Right lung (tissue), 10 donors: Measurements from ENCODE around the gene RNF227. TPM values are rescaled to one million over a fixed set of nuclear protein-coding genes. Genes with fewer than 3 reads are reported as not detected.
"Not testable (repeated sequence)": the region's sequence is repeated elsewhere in the genome, so short reads cannot be mapped to it uniquely, and the experiment has no call there.

Source experiments
- DNase-seq, 2 donors: peaks; one replicate each; pipeline ENCODE4 v3.0.0-alpha.2; 2013
- long read RNA-seq, 8 donors: transcript quantifications; one replicate each; lab custom pipeline, GENCODE V29; 2026
- polyA plus RNA-seq, 5 donors: library from polyadenylated mRNA; unstranded; fragments of 120-200 nt; gene quantifications; one replicate each; pipeline versions ENCODE4 v1.2.1 to v1.2.3, GENCODE V29; 2013; ENCODE audit warnings: inconsistent platforms in 1 of 5, low replicate concordance in 1 of 5; ENCODE audit not compliant: insufficient read length in 5 of 5, insufficient read depth in 1 of 5

The RNF227 gene
- 1 to 10 TPM; 2.2 to 3.4 (median 3.0) TPM for polyA plus RNA-seq
- long read RNA-seq, donor 1, transcript RNF227-202 (1 exons, 2,618 nt): major isoform, 6 of 7 reads
- long read RNA-seq, donor 1, partial matches to known transcripts: 0 of 7 reads
- long read RNA-seq, donor 1, other reads (novel, unspliced or antisense): 0 of 7 reads
- long read RNA-seq, donor 2, partial matches to known transcripts: 0 of 2 reads
- long read RNA-seq, donor 2, other reads (novel, unspliced or antisense): 0 of 2 reads
- long read RNA-seq, donor 3, partial matches to known transcripts: 0 of 4 reads
- long read RNA-seq, donor 3, other reads (novel, unspliced or antisense): 0 of 4 reads
- long read RNA-seq, donor 4, transcript RNF227-202 (1 exons, 2,618 nt): major isoform, 7 of 8 reads
- long read RNA-seq, donor 4, partial matches to known transcripts: 0 of 8 reads
- long read RNA-seq, donor 4, other reads (novel, unspliced or antisense): 0 of 8 reads
- long read RNA-seq, donor 5, transcript RNF227-202 (1 exons, 2,618 nt): major isoform, 11 of 12 reads
- long read RNA-seq, donor 5, partial matches to known transcripts: 0 of 12 reads
- long read RNA-seq, donor 5, other reads (novel, unspliced or antisense): 0 of 12 reads
- long read RNA-seq, donor 6, transcript RNF227-202 (1 exons, 2,618 nt): major isoform, 7 of 8 reads
- long read RNA-seq, donor 6, partial matches to known transcripts: 0 of 8 reads
- long read RNA-seq, donor 6, other reads (novel, unspliced or antisense): 0 of 8 reads
- long read RNA-seq, donor 7, transcript RNF227-202 (1 exons, 2,618 nt): major isoform, 6 of 7 reads
- long read RNA-seq, donor 7, partial matches to known transcripts: 0 of 7 reads
- long read RNA-seq, donor 7, other reads (novel, unspliced or antisense): 0 of 7 reads
- long read RNA-seq, donor 8, partial matches to known transcripts: 0 of 2 reads
- long read RNA-seq, donor 8, other reads (novel, unspliced or antisense): 0 of 2 reads

DNA sequence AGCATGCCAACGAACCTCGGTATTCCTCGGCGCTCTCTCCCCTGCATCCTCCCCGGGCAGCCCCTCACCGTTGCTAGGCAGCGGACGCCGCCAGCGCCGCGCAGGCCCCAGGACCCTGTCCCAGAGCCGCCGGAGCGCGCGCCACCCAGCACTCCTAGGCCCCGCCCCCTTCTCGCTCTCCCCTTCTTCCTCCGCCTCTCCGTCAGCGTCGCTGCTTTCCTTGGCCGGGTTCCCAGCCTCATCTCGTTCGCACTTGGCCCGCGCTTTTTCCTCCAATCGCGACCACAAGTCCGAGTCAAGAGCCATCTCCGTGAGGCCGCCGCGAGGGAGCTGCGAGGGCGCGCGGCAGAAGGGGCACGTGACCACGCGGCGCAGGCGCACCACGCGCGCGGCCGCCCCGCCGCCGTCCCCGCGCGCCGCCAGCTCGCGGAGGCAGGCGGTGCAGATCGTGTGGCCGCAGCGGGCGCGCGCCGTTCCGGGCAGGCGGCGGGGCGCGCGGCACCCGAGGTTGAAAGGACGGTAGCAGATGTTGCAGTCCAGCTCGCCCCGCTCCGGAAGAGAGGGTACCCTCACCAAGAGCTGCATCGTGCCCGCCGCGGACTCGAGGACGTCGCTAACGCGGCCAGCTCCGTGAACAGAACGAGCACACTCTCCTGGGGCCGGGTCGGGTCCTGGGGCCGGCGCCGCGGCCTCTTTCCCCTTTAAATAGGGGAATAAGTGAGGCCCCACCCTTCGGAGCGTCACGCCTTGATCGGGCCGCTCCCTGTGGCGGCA lies at the start of gene RNF227:
TSS of gene RNF227 (minus strand) at position 679 of the 774 bp plus-strand sequence. CDS start at position 585, 94 bp downstream.
- peak; percentile 98 to 99 for DNase-seq

DNA sequence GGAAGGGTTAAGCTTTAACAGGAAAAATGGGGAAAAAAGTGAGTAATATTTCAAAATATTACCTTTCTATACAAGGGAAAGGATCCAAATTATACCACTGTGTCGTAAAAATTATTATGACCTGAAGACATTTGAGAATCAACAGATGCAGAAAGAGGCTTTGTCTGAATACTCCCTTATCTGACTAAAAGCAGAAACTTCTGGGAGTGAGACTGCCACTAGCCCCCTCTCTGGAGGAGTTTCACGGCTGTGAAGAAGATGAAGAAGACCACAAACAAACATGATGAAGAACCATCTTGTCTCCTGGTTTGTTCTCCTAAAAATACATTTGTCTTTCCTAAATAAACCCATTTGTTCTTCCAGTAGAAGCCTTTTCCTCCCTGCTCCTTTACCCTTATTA lies 45.3 kb upstream of the RNF227 start:
- no peak for DNase-seq

DNA sequence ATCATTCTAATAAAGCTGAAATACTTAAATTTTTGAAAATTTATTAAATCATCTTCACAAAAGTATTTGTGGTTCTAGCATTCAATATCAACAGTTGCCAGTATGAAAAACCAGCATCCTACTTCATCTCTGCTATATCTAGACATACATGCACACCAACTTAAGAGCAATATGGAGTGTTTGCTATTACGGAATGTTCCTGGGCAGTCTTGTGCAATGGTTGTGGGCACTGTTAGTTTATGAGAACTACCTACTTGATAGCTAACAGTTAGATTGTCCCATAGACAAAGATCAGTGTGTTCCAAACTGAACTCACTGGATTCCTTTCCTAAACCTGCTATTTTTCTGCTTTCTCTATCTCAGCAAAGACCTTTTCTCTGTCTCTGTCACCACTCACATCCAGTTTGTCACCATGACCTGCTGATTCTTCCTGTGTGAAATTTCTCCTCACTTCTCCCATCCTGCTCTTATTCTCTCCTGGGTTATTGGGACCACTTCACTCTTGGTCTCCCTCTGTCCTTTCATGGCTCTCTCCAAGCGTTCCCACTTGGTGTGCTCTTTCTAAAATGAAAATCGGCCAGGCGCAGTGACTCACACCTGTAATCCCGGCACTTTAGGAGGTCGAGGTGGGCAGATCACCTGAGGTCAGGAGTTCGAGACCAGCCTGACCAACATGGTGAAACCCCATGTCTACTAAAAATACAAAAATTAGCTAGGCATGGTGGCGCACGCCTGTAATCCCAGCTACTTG lies 43.6 kb upstream of the RNF227 start:
- DNase-seq: peak in 1 of 2 donors; percentile 30

DNA sequence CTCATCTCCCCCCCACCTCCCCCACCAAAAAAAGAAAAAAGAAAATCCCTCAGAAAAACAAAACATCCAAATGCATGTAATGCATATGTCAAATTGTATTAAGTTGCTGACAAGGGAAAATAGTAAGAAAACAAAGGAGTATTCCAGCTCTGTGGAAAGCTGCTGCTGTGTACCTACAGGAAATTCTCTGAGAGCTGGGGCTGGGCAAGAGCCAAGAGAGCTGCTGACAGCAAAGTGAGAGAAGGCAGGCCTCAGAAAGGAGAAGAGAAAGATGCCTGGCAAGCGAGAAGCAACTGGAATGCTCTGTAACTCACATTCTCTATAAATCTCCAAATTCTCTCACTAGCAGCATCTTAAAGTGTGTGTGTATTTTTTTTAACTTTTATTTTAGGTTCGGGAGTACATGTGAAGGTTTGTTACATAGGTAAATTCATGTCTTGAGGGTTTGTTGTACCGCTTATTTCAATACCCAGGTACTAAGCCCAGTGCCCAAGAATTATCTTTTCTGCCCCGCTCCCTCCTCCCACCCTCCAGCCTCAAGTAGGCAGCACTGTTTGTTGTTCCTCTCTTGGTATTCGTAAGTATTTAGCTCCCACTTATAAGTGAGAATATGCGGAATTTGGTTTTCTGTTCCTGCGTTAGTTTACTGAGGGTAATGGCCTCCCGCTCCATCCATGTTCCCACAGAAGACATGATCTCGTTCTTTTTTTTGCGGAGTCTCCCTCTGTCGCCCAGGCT lies 40.3 kb upstream of the RNF227 start:
- DNase-seq: peak; percentile 35 to 46

DNA sequence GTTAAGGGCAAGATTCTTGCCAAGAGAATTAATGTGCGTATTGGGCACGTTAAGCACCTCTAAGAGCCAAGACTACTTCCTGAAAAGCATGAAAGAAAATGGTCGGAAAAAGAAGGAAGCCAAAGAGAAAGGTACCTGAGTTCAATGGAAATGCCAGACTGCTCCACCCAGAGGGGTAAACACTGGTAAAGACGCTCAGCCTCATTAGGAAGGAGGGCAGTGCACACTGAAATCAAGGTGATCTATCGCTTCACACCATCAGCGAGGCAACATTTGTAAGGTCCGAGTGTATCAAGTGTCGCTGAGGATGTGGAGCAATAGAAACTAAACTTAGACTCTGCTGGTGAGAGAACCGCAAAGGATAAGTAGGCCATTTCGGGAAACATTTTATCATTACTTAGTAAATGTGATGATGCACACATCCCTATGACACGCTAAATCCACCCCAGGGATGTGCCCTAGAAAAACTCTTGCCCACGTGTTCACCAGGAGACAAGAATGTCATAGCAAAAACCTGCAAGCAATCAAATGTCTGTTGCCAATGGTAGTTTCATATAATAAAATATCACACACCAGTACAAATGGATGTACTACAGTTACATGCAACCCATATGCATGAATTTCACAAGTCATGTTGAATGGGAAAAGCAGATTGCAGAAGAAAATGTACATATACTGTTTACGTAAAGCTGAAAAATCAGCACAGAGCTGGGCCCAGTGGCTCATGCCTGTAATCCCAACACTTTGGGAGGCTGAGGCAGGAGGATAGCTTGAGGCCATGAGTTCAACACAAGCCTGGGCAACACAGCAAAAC lies 39.5 kb upstream of the RNF227 start:
- no peak for DNase-seq

DNA sequence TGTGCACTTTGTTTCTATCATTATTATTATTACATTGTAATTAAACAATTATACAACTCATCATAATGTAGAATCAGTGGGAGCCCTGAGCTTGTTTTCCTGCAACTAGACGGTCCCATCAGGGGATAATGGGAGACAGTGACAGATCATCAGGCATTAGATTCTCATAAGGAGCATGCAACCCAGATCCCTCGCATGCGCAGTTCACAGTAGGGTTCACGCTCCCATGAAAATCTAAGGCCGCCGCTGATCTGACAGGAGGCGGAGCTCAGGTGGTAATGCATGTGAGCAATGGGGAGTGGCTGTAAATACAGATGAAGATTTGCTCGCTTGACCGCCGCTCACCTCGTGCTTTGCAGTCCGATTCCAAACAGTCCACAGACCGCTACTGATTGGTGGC lies 37.2 kb upstream of the RNF227 start:
- not testable (repeated sequence) for DNase-seq

DNA sequence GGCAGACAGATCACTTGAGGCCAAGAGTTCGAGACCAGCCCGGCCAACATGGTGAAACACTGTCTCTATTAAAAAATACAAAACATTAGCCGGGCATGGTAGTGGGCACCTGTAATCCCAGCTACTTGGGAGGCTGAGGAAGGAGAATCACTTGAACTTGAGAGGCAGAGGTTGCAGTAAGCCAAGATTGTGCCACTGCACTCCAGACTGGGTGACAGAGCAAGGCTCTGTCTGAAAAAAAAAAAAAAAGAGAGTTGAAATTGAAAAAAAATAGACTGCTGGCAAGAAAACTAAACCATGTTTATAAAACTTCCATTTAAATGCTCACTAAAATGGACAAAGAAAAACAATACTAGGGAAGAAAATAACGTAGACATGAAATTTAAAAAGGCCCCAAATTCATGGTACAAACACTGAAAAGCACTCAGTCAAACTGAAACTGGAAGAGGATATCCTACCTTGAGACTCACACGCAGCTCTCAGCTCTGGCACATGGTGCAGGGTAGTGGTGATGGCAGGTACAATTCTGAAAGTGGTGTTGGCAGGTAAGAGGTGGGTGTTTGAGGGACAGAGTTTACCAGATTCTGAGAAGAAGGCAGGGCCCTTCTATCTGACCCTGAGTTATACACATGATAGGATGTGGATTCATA lies 35.2 kb upstream of the RNF227 start:
- no peak for DNase-seq

DNA sequence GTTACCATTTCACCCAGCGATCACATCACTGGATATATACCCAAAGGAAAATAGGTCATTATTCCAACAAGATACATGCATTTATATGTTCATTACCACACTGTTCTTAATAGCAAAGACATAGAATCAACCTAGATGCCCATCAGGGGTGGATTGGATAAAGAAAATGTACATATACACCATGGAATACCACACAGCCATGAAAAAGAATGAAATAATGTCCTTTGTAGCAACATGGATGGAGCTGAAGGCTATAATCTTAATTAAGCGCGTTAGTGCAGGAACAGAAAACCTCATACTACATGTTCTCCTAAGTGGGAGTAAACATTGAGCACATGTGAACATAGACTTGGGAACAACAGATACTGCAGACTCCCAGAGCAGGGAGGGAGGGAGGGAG lies 34.5 kb upstream of the RNF227 start:
- DNase-seq: no peak

DNA sequence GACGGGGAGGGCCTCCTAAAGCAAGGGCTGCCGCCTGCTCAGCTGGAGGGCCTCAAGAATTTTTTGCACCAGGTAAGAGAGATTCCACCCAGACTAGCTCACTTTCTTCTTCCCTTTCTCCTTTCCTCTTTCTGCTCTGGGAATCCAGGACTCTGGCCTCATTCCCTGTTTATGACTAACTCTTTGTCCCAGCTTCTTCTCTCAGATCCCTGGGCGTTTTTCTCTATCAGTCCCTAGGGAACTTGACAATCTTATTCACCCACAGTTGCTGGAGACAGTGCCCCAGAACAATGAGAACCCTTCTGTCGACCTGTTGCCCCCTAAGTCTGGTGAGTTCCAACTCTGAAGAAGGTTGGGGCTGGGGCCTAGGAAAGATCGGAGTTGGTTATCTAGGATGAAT lies 31.6 kb upstream of the RNF227 start:
- DNase-seq: no peak

DNA sequence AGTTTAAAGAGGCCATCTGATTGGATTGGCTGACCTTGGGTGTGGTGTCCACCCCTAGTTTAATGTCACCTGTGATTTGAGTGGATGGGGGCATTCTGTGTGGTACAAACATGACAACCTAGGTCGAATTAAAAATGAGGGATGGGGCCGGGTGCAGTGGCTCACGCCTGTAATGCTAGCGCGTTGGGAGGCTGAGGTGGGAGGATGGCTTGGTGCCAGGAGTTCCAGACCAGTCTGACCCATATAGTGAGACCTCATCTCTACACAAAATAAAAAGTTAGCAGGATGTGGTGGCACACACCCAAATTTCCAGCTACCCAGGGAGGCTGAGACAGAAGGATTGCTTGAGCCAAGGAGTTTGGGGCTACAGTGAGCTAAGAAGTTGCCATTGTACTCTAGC lies 30.4 kb upstream of the RNF227 start:
- DNase-seq: no peak

DNA sequence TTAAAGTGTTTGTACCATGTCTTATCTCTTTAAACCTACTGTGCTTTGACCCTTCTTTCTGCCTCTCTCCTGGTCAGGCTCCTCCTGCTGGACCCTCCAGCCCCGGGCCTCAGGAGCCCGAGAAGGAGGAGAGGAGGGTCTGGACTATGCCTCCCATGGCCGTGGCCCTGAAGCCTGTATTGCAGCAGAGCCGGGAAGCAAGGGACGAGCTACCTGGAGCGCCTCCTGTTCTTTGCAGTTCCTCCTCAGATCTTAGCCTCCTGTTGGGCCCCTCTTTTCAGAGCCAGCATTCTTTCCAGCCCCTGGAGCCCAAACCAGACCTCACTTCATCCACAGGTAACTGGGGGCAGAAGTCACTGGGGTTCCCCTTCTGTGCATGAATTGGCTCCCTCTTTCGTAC lies 29.6 kb upstream of the RNF227 start:
- no peak for DNase-seq

DNA sequence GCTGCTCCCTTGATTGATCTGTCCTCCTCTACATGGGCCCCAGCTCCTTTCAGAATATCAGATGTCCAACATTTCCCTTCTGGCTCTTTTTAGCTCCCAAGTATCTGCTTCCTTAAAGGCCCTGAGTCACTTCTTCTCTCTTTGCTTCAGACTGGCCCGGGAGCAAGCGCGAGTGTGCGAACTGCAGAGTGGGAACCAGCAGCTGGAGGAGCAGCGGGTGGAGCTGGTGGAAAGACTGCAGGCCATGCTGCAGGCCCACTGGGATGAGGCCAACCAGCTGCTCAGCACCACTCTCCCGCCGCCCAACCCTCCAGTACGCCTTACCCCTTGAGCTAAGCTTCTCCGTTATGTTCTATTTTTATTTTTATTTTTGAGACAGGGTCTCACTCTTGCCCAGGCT lies 28.2 kb upstream of the RNF227 start:
- DNase-seq: no peak

DNA sequence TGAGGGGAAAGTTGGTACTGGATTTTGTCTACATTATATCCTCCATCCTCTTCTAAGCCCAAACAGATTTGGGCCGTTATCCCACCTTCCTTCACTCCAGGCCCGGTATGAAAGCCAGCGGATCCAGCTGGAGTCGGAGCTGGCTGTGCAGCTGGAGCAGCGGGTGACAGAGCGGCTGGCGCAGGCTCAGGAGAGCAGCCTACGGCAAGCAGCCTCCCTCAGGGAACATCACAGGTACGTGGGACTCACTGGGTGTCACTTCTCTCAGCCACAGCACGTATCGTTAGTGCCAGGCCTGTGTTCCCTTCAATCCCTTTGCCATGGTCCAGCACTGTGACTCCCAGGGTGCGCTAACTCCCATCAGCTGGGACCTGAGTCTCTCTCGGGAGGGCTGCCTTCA lies 27.2 kb upstream of the RNF227 start:
- DNase-seq: no peak

DNA sequence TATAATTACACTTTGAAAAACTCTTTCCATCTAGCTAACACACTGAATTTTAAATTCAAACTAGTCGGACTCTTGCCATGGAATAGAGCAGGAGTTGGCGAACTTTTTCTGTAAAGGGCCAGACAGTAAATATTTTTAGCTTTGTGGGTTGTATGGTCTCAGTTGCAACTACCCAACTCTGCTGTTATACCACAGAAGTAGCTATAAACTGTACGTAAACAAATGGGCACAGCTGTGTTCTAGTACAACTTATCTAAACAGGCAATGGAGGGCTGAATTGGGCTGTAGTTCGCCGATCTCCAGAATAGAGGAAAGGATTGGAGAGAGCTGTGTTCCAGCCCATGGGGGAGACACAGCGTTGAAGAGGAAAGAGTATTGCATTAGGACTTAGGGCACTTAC lies 24.7 kb upstream of the RNF227 start:
- DNase-seq: no peak

DNA sequence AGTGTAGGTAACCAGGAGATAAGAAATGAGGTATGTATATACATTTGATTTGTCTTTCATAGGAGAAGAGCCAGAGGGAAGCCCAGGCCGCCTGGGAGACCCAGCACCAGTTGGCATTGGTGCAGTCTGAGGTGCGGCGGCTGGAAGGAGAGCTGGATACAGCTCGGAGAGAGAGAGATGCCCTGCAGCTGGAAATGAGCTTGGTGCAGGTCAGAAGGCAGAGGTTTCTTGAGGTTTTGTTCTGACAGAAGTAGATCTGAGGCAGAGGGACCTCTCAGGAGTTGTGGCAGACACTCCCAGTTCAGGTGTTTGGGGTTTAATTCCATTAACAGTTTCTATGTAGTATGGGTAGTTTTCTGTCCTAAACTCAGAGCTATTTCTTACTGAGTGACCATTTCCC lies 23.9 kb upstream of the RNF227 start:
- DNase-seq: no peak

DNA sequence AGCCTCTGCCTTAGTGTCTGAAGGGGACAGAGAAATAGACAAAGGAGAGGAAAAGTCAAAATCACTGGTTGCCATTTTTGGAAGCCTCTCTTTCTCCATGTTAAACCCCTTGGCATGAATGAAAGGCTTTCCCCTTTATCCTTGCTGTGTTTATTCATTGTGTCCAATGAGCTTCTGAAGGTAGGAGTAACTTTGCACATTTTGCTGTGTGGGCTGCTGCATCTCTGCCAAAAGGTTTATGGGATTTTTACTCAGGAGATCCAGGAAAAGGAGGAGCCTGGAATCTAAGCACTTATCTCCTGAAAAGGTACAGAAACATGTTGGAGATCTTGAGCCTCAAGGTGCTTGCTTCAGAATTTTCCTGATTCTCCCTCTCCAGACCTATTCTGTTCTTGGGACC lies 19.8 kb upstream of the RNF227 start:
- no peak for DNase-seq

DNA sequence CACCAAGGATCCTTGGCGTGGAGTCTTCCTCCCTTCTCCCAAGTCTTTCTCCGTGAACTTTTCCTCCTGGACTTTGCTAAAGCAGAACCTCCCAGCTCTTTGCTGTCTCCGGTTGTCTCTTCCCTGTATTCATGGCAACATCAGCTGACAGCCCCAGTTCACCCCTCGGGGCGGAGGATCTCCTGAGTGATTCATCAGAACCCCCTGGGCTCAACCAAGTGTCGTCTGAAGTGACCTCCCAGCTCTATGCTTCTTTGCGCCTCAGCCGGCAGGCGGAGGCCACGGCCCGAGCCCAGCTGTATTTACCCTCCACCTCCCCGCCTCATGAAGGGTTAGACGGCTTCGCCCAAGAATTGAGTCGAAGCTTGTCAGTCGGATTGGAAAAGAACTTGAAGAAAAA lies 16.9 kb upstream of the RNF227 start:
- peak in 1 of 2 donors; percentile 25 for DNase-seq

DNA sequence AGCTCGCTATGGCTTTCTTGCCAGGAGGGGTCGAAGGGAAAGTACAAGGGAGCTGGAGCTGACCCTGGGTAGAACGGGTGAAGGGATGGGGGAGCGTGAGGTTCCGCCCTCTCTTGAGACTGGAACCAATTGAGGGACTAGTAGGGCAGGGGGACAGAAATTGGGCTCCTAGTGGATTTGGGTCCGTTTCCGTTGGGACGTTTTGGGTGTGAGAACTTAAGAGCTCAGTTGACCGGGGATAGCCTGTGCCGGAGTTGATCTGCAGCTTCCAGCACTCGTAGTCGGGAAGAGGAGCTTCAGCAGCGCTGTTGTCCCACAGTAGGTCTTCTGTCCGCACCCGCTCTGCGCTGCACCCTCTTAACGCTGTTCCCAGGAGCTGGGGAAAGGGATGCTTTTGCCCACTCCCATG lies 16.4 kb upstream of the RNF227 start:
- DNase-seq: peak in 1 of 2 donors; percentile 41
